A549 (cell line): ENCODE measurements around the gene TSFM. TPM values are rescaled to one million over a fixed set of nuclear protein-coding genes. Genes with fewer than 3 reads are reported as not detected.

Experiments
- ATAC-seq, 2 experiments: fragments of 200-7000 bp in 1 of 2; fragments of >200 bp in 1 of 2; cut with Nextera tagmentation in 1 of 2; cut with Tn5 transposase in 1 of 2; 3 replicates each; pipeline versions ENCODE4 v1.8.0 to v1.9.1; 2018 to 2020; ENCODE audit warnings: mild to moderate bottlenecking in 1 of 2, moderate library complexity in 1 of 2
- CTCF ChIA-PET: fragments of 300-600 bp; sonication (Branson Sonifier 250); formaldehyde crosslinking; extraction: SDS; loops from one replicate; lab custom pipeline; 2021; ENCODE audit warnings: antibody characterized with exemption, inconsistent platforms; lab: Yijun Ruan, JAX
- POLR2A ChIA-PET: fragments of 350-600 bp; formaldehyde crosslinking; extraction: SDS; loops from one replicate; lab custom pipeline; 2021; ENCODE audit warnings: antibody characterized with exemption, inconsistent platforms; lab: Yijun Ruan, JAX
- DNase-seq, 2 experiments: peaks; one replicate each; pipeline versions ENCODE4 v3.0.0 to v3.0.0-alpha.2; 2011 to 2016; ENCODE audit warnings: low read depth in 1 of 2, low spot score in 1 of 2
- FAIRE-seq: peaks from 2 replicates; lab custom pipeline; 2011; peaks lifted over from hg19 to GRCh38; lab: Jason Lieb, UNC
- H3K27ac ChIP-seq, 2 experiments: fragments of >200 bp; sonication (Bioruptor Twin); formaldehyde crosslinking; 3 replicates each; pipeline ENCODE4 v1.5.1; 2016 to 2017
- H3K4me1 ChIP-seq: fragments of >200 bp; sonication (Bioruptor Twin); formaldehyde crosslinking; 3 replicates; pipeline ENCODE4 v1.6.1; 2016
- H3K4me2 ChIP-seq: fragments of >200 bp; sonication (Bioruptor Twin); formaldehyde crosslinking; 3 replicates; pipeline ENCODE4 v1.6.1; 2016
- H3K4me3 ChIP-seq: fragments of >200 bp; sonication (Bioruptor Twin); formaldehyde crosslinking; 3 replicates; pipeline ENCODE4 v1.5.1; 2016
- H3K9me3 ChIP-seq: fragments of >200 bp; sonication (Bioruptor Twin); formaldehyde crosslinking; 3 replicates; pipeline ENCODE4 v1.6.1; 2016
- BCL3 ChIP-seq: fragments of >200 bp; sonication (Bioruptor Twin); formaldehyde crosslinking; IDR thresholded peaks from 3 replicates; pipeline ENCODE4 v1.6.1; 2016
- BHLHE40 ChIP-seq: IDR thresholded peaks from 2 replicates; pipeline ENCODE4 v1.6.1; 2012; ENCODE audit warnings: low read depth, low read length, inconsistent platforms
- CBX8 ChIP-seq: fragments of 200-600 bp; sonication (generic); IDR thresholded peaks from 2 replicates; pipeline ENCODE4 v1.6.1; 2016
- CHD2 ChIP-seq: fragments of 150-350 bp; IDR thresholded peaks from 2 replicates; pipeline ENCODE4 v1.6.1; 2014; ENCODE audit warnings: low read length; ENCODE audit not compliant: partially characterized antibody
- CHD4 ChIP-seq: fragments of 200-600 bp; sonication (generic); IDR thresholded peaks from 2 replicates; pipeline ENCODE4 v1.6.1; 2016; ENCODE audit warnings: antibody characterized with exemption, mild to moderate bottlenecking, borderline replicate concordance
- E2F6 ChIP-seq: IDR thresholded peaks from 2 replicates; pipeline ENCODE4 v1.6.1; 2012; ENCODE audit warnings: low read depth, borderline replicate concordance
- EHMT2 ChIP-seq: fragments of 200-600 bp; sonication (generic); IDR thresholded peaks from 2 replicates; pipeline ENCODE4 v1.6.1; 2016; ENCODE audit warnings: antibody characterized with exemption, low read depth, mild to moderate bottlenecking, moderate library complexity
- EP300 ChIP-seq, 2 experiments: fragments of >200 bp; sonication (Bioruptor Twin); formaldehyde crosslinking; IDR thresholded peaks; 2 replicates in 1 of 2; 3 replicates in 1 of 2; pipeline ENCODE4 v1.6.1; 2016 to 2017
- FOSB ChIP-seq: fragments of 250-450 bp; sonication (Bioruptor Pico); IDR thresholded peaks from 2 replicates; pipeline ENCODE4 v1.5.0; 2020; ENCODE audit warnings: mild to moderate bottlenecking, moderate library complexity
- FOSL2 ChIP-seq, 2 experiments: fragments of 450-650 bp in 1 of 2; fragments of >200 bp in 1 of 2; sonication (Bioruptor Twin) in 1 of 2; formaldehyde crosslinking; IDR thresholded peaks; 2 replicates each; pipeline versions ENCODE4 v1.5.0 to v1.6.1; 2016 to 2020; ENCODE audit warnings: mild to moderate bottlenecking in 1 of 2, moderate library complexity in 1 of 2
- HOXA7 ChIP-seq: fragments of 250-450 bp; sonication (Bioruptor Pico); IDR thresholded peaks from 2 replicates; pipeline ENCODE4 v1.5.0; 2020; ENCODE audit warnings: mild to moderate bottlenecking, moderate library complexity
- HOXB13 ChIP-seq: fragments of 250-450 bp; sonication (Bioruptor Pico); IDR thresholded peaks from 2 replicates; pipeline ENCODE4 v1.5.0; 2020; ENCODE audit warnings: low read depth, mild to moderate bottlenecking, moderate library complexity
- JUNB ChIP-seq: fragments of >200 bp; sonication (Bioruptor Twin); formaldehyde crosslinking; IDR thresholded peaks from 2 replicates; pipeline ENCODE4 v1.6.1; 2016
- KDM5A ChIP-seq: fragments of 200-600 bp; sonication (generic); IDR thresholded peaks from 2 replicates; pipeline ENCODE4 v1.6.1; 2016; ENCODE audit warnings: antibody characterized with exemption, mild to moderate bottlenecking
- MAZ ChIP-seq: fragments of 150-350 bp; IDR thresholded peaks from 2 replicates; pipeline ENCODE4 v1.6.1; 2014; ENCODE audit warnings: antibody characterized with exemption, low read depth, low read length, borderline replicate concordance
- MYC ChIP-seq: IDR thresholded peaks from 2 replicates; pipeline ENCODE4 v1.6.1; 2012; ENCODE audit warnings: mild to moderate bottlenecking, inconsistent platforms, low read length, improper control_type of control experiment, borderline replicate concordance
- PBX3 ChIP-seq: IDR thresholded peaks from 2 replicates; pipeline ENCODE4 v1.6.1; 2012
- PHF8 ChIP-seq: fragments of 200-600 bp; sonication (generic); IDR thresholded peaks from 2 replicates; pipeline ENCODE4 v1.6.1; 2016; ENCODE audit warnings: low read depth, mild to moderate bottlenecking, antibody characterized with exemption, moderate library complexity, borderline replicate concordance
- POLR2A ChIP-seq: IDR thresholded peaks from 2 replicates; pipeline ENCODE4 v1.6.1; 2012; ENCODE audit warnings: mild to moderate bottlenecking, low read length
- RARB ChIP-seq: fragments of 250-450 bp; sonication (Bioruptor Pico); IDR thresholded peaks from 2 replicates; pipeline ENCODE4 v1.8.0; 2021; ENCODE audit warnings: mild to moderate bottlenecking, moderate library complexity
- RCOR1 ChIP-seq: fragments of 150-350 bp; IDR thresholded peaks from 2 replicates; pipeline ENCODE4 v1.6.1; 2014; ENCODE audit warnings: antibody characterized with exemption, low read length, low read depth
- REST ChIP-seq: fragments of 200-600 bp; sonication (generic); IDR thresholded peaks from 2 replicates; pipeline ENCODE4 v1.6.1; 2016; ENCODE audit warnings: antibody characterized with exemption, mild to moderate bottlenecking, moderate library complexity
- RFX5 ChIP-seq: fragments of 450-650 bp; IDR thresholded peaks from 2 replicates; pipeline ENCODE4 v1.7.1; 2014; ENCODE audit warnings: antibody characterized with exemption, mild to moderate bottlenecking, moderate library complexity
- RNF2 ChIP-seq: fragments of 200-600 bp; sonication (generic); IDR thresholded peaks from 2 replicates; pipeline ENCODE4 v1.6.1; 2016; ENCODE audit warnings: low read depth, mild to moderate bottlenecking, antibody characterized with exemption, moderate library complexity, borderline replicate concordance
- TFCP2L1 ChIP-seq: fragments of 250-450 bp; sonication (Bioruptor Pico); IDR thresholded peaks from 2 replicates; pipeline ENCODE4 v1.5.0; 2021; ENCODE audit warnings: mild to moderate bottlenecking
- TP53 ChIP-seq: fragments of 250-450 bp; sonication (Bioruptor Pico); IDR thresholded peaks from 2 replicates; pipeline ENCODE4 v1.5.0; 2021; ENCODE audit warnings: mild to moderate bottlenecking, moderate library complexity
- ZC3H11A ChIP-seq: fragments of 450-650 bp; IDR thresholded peaks from 2 replicates; pipeline ENCODE4 v1.6.1; 2014; ENCODE audit warnings: antibody characterized with exemption, mild to moderate bottlenecking
- ZSCAN20 ChIP-seq: fragments of 250-450 bp; sonication (Bioruptor Pico); IDR thresholded peaks from 2 replicates; pipeline ENCODE4 v1.8.0; 2022; ENCODE audit warnings: mild to moderate bottlenecking, moderate library complexity
- WGBS: methylation state at CpG from one replicate; pipeline ENCODE4 v1.1.6; 2017; ENCODE audit errors: missing lambda C conversion rate; 5-methylcytosine and 5-hydroxymethylcytosine counted together
- polyA plus RNA-seq, 4 experiments: library from polyadenylated mRNA; depleted of rRNA in 3 of 4; stranded (reverse); fragments of >200 nt; fragmentation: RNase III in 1 of 4; extraction: RNeasy Plus Mini Kit Qiagen cat#74134 plus additional on column Dnase treatment in 1 of 4; gene quantifications; 2 replicates in 3 of 4; 3 replicates in 1 of 4; pipeline ENCODE4 v1.2.3, GENCODE V29; 2011 to 2017
- TF ChIP-seq, protein P1 (sequence below): IDR thresholded peaks from 2 replicates; pipeline ENCODE4 v1.6.1; 2012

Gene TSFM
- polyA plus RNA-seq, 2 of the 4 experiments (the other 2 are of a cell fraction), result 31.7 to 60.2 TPM

DNA sequence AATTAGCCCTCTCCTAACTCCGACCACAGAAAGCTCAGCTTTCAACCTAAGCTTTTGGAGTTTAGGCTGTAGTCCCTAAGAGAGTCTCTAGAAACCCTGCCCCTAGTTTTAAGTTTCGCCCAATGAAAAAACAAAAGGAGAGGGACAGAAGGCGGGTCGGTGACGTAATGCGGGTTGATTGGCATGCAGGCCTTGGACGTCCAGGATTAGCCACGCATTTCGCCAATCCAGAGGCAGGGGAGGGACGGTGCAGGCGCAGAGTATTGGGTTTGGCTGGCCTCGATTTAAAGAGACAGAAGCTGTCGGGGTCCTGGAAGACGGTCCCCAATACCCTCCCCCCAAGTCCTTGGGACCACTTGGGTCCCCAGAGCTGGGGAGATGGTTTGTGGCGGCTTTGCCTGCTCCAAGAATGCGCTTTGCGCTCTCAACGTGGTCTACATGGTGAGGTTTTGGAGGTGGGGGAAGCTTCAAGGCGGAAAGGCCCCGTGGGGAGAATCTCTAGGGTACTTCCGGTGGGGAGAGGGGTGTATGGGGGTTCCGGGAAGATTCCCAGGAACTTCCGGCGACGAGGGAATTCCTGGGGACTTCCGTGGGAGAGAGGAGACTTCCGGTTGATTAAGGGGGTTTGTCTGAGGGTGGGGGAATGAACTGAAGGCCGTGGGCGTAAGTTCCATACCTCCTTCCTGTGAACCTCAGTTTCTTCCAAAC, 37.7 kb upstream of the TSFM start, which contains the start of gene TSPAN31:
TSS of gene TSPAN31 (plus strand) at position 263 of the 708 bp plus-strand sequence. CDS start at position 379, 116 bp downstream.
- peak; percentile 91 for FAIRE-seq
- POLR2A ChIA-PET, result interaction anchor here (0.9 to 1.7 kb wide), 7 partner anchors 9 to 100 kb away, joined by 3 to 9 read pairs (median 6); partner anchors contain the start of genes CYP27B1, EEF1AKMT3 and METTL1

More for the DNA sequence above, 37.7 kb upstream of the TSFM start, which contains the start of gene TSPAN31:
- CTCF ChIA-PET, result interaction anchor here (1.2 to 3.1 kb wide), 6 partner anchors 9 to 162 kb away, joined by 3 to 15 read pairs (median 10); no protein-coding TSS in a partner anchor
- Histone ChIP-seq H3K4me2 (peak within 1 kb of the TSS; percentile 79), H3K27ac (peak within 1 kb of the TSS; percentile 93 to 98), H3K9me3 (no peaks in the 10 kb centered on the region), H3K4me1 (peaks cover 13% of the 10 kb centered on the region; the same call in 2 of the 3 replicates), H3K4me3 (peak within 1 kb of the TSS; percentile 70)
- WGBS, result 1% methylated on average over 27 of the region's 29 CpGs
- TF ChIP-seq BCL3, result peak; percentile 7; the same call in 1 of the 3 replicates
- no peak; the same call in none of the 2 replicates for TF ChIP-seq FOSB
- TF ChIP-seq CBX8, result no peak
- TF ChIP-seq E2F6, result no peak
- TF ChIP-seq HOXB13 (CRISPR knock-in tag), result no peak
- TF ChIP-seq JUNB, result no peak
- no peak for TF ChIP-seq CHD2
- TF ChIP-seq TFCP2L1 (CRISPR knock-in tag), result no peak
- TF ChIP-seq POLR2A, result peak; percentile 34; the same call in 1 of the 2 replicates
- no peak for TF ChIP-seq BHLHE40
- peak; percentile 94 for TF ChIP-seq PBX3
- TF ChIP-seq MYC, result 0 out of 2 replicates have a peak, but pooled peaks have one; percentile 29
- TF ChIP-seq CHD4, result no peak
- TF ChIP-seq TP53 (CRISPR knock-in tag), result 0 out of 2 replicates have a peak, but pooled peaks have one; percentile 55
- TF ChIP-seq ZC3H11A, result no peak
- TF ChIP-seq KDM5A, result 0 out of 2 replicates have a peak, but pooled peaks have one; percentile 26
- no peak for TF ChIP-seq MAZ
- no peak for TF ChIP-seq RCOR1
- no peak for TF ChIP-seq ZSCAN20
- TF ChIP-seq EHMT2, result no peak
- peak; percentile 77; the same call in 1 of the 2 replicates for TF ChIP-seq RFX5
- TF ChIP-seq FOSL2 (IDR thresholded peaks at IDR 0.05), result no peak
- no peak for TF ChIP-seq FOSL2 (CRISPR knock-in tag; IDR thresholded peaks at IDR 0.05)
- no peak for TF ChIP-seq RNF2
- TF ChIP-seq, protein P1, sequence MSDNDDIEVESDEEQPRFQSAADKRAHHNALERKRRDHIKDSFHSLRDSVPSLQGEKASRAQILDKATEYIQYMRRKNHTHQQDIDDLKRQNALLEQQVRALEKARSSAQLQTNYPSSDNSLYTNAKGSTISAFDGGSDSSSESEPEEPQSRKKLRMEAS, result 0 out of 2 replicates have a peak, but pooled peaks have one; percentile 21
- TF ChIP-seq PHF8, result peak; percentile 69; the same call in 1 of the 2 replicates
- TF ChIP-seq EP300 (IDR thresholded peaks at IDR 0.05), result no peak
- TF ChIP-seq RARB, result 0 out of 2 replicates have a peak, but pooled peaks have one; percentile 11
- peak; percentile 29; the same call in 1 of the 2 replicates for TF ChIP-seq REST
- TF ChIP-seq HOXA7 (CRISPR knock-in tag), result no peak
- ATAC-seq (peak; percentile 84 to 93), DNase-seq (peak; percentile 96 to 99)
